Panc1 (cell line): ENCODE results near the gene MAP2K1. TPM values are rescaled to one million over a fixed set of nuclear protein-coding genes. Genes with fewer than 3 reads are reported as not detected.

ENCODE experiments used
- ATAC-seq: fragments of 200-7000 bp; cut with Tn5 transposase; 2 replicates; pipeline ENCODE4 v1.9.1; 2020; ENCODE audit warnings: mild to moderate bottlenecking, moderate library complexity
- BruUV-seq: library from RNA; stranded (reverse); fragments of 400-500 nt; replicated peaks from 2 replicates; lab custom pipeline; 2021; lab: Mats Ljungman, UMichigan
- CTCF ChIA-PET: fragments of 300-600 bp; sonication (Branson Sonifier 250); formaldehyde crosslinking; loops from one replicate; lab custom pipeline; 2022; ENCODE audit warnings: antibody characterized with exemption; lab: Charles Lee
- POLR2A ChIA-PET: fragments of 300-600 bp; sonication (Branson Sonifier 250); formaldehyde crosslinking; loops from one replicate; lab custom pipeline; 2022; ENCODE audit warnings: antibody characterized with exemption; lab: Charles Lee
- DNase-seq: peaks from one replicate; pipeline ENCODE4 v3.0.0-alpha.2; 2010; ENCODE audit warnings: low read depth, low spot score
- H3K27ac ChIP-seq: 2 replicates; pipeline ENCODE4 v1.5.1; 2011; ENCODE audit warnings: mild to moderate bottlenecking, low read length, inconsistent platforms
- H3K27me3 ChIP-seq: fragments of 200-500 bp; sonication (Bioruptor generic); 2 replicates; pipeline ENCODE4 v1.6.0; 2014; ENCODE audit warnings: low read length, inconsistent platforms; ENCODE audit not compliant: control insufficient read depth, insufficient read depth
- H3K36me3 ChIP-seq: fragments of 200-500 bp; sonication (Bioruptor generic); 2 replicates; pipeline ENCODE4 v1.5.1; 2014; ENCODE audit warnings: inconsistent platforms, mild to moderate bottlenecking, low read length, moderate library complexity; ENCODE audit not compliant: control insufficient read depth, insufficient read depth
- H3K4me1 ChIP-seq: 2 replicates; pipeline ENCODE4 v1.5.1; 2011; ENCODE audit warnings: inconsistent platforms, mild to moderate bottlenecking, low read length, moderate library complexity; ENCODE audit not compliant: control insufficient read depth, insufficient read depth
- H3K4me3 ChIP-seq, 2 experiments: 2 replicates each; pipeline ENCODE4 v1.5.1; 2011 to 2012; ENCODE audit warnings: low read depth in 2 of 2, low read length in 2 of 2, mild to moderate bottlenecking in 2 of 2, inconsistent platforms in 1 of 2, moderate library complexity in 1 of 2
- H3K9me3 ChIP-seq: fragments of 200-500 bp; sonication (Bioruptor generic); 2 replicates; pipeline ENCODE4 v1.5.1; 2014; ENCODE audit warnings: low read depth, mild to moderate bottlenecking, inconsistent platforms, low read length, moderate library complexity; ENCODE audit not compliant: control insufficient read depth, insufficient read depth
- CTCF ChIP-seq: fragments of 450-650 bp; IDR thresholded peaks from 2 replicates; pipeline ENCODE4 v1.5.1; 2017; ENCODE audit warnings: mild to moderate bottlenecking
- POLR2AphosphoS5 ChIP-seq: IDR thresholded peaks from 2 replicates; pipeline ENCODE4 v1.6.1; 2012; ENCODE audit warnings: mild to moderate bottlenecking, low read depth, low read length, moderate library complexity
- REST ChIP-seq, 2 experiments: IDR thresholded peaks; 2 replicates each; pipeline ENCODE4 v1.6.1; 2011 to 2012; ENCODE audit warnings: low read depth in 2 of 2, control low read depth in 1 of 2, low read length in 1 of 2, mild to moderate bottlenecking in 1 of 2, moderate library complexity in 1 of 2; ENCODE audit not compliant: insufficient read depth in 1 of 2
- SIN3A ChIP-seq: IDR thresholded peaks from 2 replicates; pipeline ENCODE4 v1.6.1; 2012; ENCODE audit warnings: low read depth, mild to moderate bottlenecking, low read length, moderate library complexity, borderline replicate concordance; ENCODE audit not compliant: insufficient read depth
- TCF7L2 ChIP-seq: IDR thresholded peaks from 2 replicates; pipeline ENCODE4 v1.6.1; 2011; ENCODE audit warnings: mild to moderate bottlenecking, low read depth, low read length, inconsistent platforms
- in situ Hi-C: cut with HindIII; loops from 2 replicates; pipeline ENCODE4 v1.10.0; 2016; ENCODE audit warnings: low sequenced_read_pairs, low pct_unique_long_range_greater_than_20kb
- intact Hi-C: fragments of 100-400 bp; cut with micrococcal nuclease; formaldehyde crosslinking; loops from one replicate; pipeline ENCODE4 v1.10.0; 2022; ENCODE audit not compliant: unreplicated experiment
- total RNA-seq: library from RNA; stranded (reverse); gene quantifications from one replicate; pipeline ENCODE4 v1.2.1, GENCODE V29; 2021; ENCODE audit not compliant: unreplicated experiment

The MAP2K1 gene
- total RNA-seq, 1 experiment from 2014 or later, result 67.9 TPM

DNA sequence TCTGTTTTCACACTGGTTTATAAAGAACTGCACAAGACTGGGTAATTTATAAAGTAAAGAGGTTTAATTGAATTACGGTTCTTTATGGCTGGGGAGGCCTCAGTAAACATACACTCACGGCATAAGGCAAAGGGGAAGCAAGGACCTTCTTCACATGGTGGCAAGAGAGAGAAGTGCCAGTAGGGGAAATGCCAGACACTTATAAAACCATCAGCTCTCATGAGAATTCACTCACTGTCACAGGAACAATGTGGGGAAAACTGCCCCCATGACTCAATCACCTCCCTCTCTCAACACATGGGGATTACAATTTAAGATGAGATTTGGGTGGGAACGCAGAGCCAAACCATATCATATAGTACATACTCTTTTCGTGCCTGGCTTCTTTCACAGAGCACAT, 42.4 kb downstream of the MAP2K1 start:
- peak; percentile 48; the same call in 1 of the 2 replicates for ATAC-seq
- POLR2A ChIA-PET, result interaction anchor here (0.6 kb wide), 1 partner anchor 14 kb away, joined by 11 read pairs; no protein-coding TSS in a partner anchor
- BruUV-seq, result no TSS peak

DNA sequence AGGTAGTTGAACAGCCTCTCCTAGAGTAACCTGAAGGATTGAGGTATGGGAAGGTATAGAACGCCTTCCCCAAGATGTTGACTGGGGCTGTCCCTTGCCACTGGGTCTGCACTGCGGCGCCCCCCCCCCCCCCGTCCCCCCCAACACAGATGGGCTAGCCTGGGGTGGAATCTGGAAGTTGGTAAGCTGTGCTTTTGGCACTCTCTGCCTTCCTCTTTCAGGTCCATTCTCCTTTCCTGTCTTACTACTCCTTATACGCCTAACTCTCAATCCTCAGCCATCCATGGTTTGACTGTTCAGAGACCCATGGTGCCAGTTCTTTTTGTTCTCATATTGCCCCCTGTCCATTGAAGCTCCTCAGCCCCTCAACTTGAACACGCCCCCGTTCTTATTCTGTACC, 42.8 kb downstream of the MAP2K1 start:
- H3K9me3 ChIP-seq, result no peaks in the 10 kb centered on the region
- ATAC-seq (no peak), DNase-seq (no peak)
- H3K4me3 ChIP-seq, result no peak overlapping the region
- intact Hi-C loops (no loop called here), in situ Hi-C loops (no loop called here)
- ChIA-PET POLR2A (interaction anchor here (0.6 kb wide), 1 partner anchor 14 kb away, joined by 11 read pairs; no protein-coding TSS in a partner anchor), CTCF (no interaction called here)
- H3K36me3 ChIP-seq, result no peaks in the 10 kb centered on the region
- no peaks in the 10 kb centered on the region for H3K27me3 ChIP-seq
- no TSS peak for BruUV-seq
- H3K27ac ChIP-seq, result no peak overlapping the region
- H3K4me1 ChIP-seq, result no peaks in the 10 kb centered on the region
- TF ChIP-seq CTCF (no peak), REST (IDR thresholded peaks at IDR 0.05; ENCODE audit: insufficient read depth in 1 of 2, low read depth in 2 of 2, low read length in 1 of 2) (no peak), SIN3A (no peak), POLR2AphosphoS5 (no peak), TCF7L2 (no peak)

More for the DNA sequence above, 42.4 kb downstream of the MAP2K1 start:
- no peak overlapping the region for H3K27ac ChIP-seq
- no peak for TF ChIP-seq CTCF
- in situ Hi-C loops (no loop called here), intact Hi-C loops (no loop called here)
- H3K4me1 ChIP-seq, result no peaks in the 10 kb centered on the region
- CTCF ChIA-PET, result no interaction called here
- no peaks in the 10 kb centered on the region for H3K27me3 ChIP-seq
- H3K4me3 ChIP-seq, result no peak overlapping the region
- no peak for DNase-seq
- no peaks in the 10 kb centered on the region for H3K36me3 ChIP-seq
- no peaks in the 10 kb centered on the region for H3K9me3 ChIP-seq
